Gastrocnemius medialis (tissue), 4 donors: ENCODE measurements around the gene COQ9.

ENCODE experiments used
- POLR2A ChIP-seq, 2 donors: fragments of 450-650 bp; IDR thresholded peaks; one replicate each; pipeline ENCODE4 v1.6.1; 2017; ENCODE audit warnings: antibody characterized with exemption in 2 of 2, mild to moderate bottlenecking in 2 of 2, moderate library complexity in 2 of 2
- TF ChIP-seq, protein P1 (sequence below), 5 experiments: fragments of 450-650 bp in 3 of 5; fragments of 200-600 bp in 2 of 5; sonication (generic) in 2 of 5; IDR thresholded peaks in 4 of 5; conservative IDR thresholded peaks in 1 of 5; 1 replicate in 4 of 5; 2 replicates in 1 of 5; pipeline ENCODE4 v1.5.1; 2016 to 2019; ENCODE audit warnings: antibody characterized with exemption in 5 of 5, mild to moderate bottlenecking in 3 of 5, moderate library complexity in 3 of 5

DNA sequence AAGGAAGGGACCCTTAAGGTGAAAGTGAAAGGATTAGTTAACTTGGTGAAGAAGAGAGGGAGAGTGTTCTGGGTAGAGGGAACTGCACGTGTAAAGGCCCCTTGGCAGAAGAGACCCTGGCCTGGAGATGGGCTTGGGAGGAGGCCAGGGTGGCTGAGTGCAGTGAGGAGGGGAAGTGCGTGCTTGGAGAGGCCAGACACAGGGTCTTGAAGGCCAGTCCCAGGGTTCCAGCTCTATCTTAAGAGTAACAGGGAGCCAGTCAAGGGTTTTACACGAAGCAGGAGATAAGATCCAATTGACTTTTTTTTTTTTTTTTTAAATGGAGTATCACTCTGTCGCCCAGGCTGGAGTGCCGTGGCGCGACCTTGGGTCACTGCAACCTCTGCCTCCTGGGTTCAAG is 54.2 kb downstream of the COQ9 start:
- no peak for TF ChIP-seq POLR2A (IDR thresholded peaks at IDR 0.05)
- TF ChIP-seq, protein P1, sequence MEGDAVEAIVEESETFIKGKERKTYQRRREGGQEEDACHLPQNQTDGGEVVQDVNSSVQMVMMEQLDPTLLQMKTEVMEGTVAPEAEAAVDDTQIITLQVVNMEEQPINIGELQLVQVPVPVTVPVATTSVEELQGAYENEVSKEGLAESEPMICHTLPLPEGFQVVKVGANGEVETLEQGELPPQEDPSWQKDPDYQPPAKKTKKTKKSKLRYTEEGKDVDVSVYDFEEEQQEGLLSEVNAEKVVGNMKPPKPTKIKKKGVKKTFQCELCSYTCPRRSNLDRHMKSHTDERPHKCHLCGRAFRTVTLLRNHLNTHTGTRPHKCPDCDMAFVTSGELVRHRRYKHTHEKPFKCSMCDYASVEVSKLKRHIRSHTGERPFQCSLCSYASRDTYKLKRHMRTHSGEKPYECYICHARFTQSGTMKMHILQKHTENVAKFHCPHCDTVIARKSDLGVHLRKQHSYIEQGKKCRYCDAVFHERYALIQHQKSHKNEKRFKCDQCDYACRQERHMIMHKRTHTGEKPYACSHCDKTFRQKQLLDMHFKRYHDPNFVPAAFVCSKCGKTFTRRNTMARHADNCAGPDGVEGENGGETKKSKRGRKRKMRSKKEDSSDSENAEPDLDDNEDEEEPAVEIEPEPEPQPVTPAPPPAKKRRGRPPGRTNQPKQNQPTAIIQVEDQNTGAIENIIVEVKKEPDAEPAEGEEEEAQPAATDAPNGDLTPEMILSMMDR (IDR thresholded peaks at IDR 0.05 in 4 of 5, conservative IDR thresholded peaks at IDR 0.05 in 1 of 5) = no peak
